Cortex of kidney (tissue), 1 donor: ENCODE measurements around the gene RNF44.

ENCODE experiments used
- DNase-seq: peaks from one replicate; lab custom pipeline; 2025; lab: John Stamatoyannopoulos, UW

RNF44 gene

DNA sequence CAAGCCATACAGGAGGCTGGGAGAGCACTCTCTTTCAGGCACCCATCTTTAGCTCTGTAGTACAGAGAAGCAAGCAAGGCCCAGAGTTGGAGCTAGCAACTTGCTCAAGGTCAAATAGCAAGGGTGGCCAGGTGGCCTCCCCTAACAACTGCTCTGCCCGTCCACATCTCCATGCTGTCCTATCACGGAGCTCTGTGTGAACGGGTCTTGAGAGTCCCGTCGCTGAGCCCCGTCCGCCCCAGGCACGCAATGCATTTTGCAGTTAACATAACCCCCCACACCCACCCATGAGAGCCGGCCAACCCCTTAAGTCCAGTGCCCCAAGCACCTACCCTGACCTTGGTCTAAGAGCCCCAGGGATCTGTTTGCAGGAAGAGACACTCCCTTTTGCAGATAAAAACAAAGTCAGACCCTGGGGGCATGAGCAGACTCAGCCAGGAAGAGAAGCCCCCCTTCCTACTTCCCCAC is 1.5 kb downstream of the RNF44 start:
- no peak for DNase-seq

GRCh38 chr5:176535101-176535663 is 2.0 kb downstream of the RNF44 start:
- DNase-seq = no peak

DNA sequence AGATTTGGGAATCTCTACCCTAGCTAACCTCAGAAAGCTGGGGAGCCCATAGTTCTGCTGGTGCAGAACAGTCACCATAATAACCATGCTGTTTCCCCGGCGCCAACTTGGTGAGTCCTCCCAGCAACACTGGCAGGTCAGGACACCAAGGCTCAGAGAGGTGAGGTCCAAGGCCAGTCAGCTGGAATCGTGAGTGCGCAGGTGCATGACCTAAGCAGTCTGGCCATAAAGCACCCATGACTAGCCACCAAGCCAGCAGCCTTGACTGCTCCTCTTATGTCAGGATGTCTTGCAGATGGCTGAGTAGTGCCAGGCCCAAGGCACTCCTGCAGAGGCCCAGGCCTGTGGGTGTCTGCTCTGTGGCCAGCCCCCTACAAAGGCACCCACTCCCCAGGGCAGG is 2.6 kb downstream of the RNF44 start:
- no peak for DNase-seq

DNA sequence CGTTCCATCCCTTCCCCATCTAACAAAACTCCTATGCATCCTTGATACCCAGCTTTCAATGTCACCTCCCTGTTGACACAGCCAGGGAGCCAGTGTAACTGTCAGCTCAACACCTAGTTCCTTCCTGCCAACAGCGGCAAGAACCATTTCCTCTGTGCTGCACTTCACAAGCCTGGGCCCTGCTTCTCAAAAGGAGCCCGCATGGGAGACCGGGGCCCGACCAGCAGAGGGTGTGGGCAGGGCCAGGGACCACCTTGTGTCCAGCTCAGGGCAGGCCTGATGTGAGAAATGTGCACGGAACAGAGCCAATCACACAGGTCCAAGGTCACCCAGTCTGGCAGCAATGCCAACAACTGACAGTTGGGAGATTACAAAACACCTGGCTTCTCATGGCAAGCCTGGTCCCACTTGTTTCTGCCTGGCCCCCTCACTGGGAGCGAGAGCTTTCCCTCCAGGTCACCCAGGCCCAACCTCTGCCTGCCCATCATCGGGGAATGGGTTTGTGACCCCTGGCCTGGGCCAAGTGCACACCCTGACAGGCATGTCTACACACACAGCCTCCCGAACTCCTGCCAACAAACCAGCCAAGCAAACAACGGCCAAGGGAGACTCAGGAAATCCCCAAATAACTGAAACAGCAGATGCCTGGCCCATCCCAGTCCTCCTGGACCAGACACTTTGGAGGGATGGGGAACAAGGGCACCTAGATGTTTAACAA is 3.1 kb downstream of the RNF44 start:
- DNase-seq = no peak

DNA sequence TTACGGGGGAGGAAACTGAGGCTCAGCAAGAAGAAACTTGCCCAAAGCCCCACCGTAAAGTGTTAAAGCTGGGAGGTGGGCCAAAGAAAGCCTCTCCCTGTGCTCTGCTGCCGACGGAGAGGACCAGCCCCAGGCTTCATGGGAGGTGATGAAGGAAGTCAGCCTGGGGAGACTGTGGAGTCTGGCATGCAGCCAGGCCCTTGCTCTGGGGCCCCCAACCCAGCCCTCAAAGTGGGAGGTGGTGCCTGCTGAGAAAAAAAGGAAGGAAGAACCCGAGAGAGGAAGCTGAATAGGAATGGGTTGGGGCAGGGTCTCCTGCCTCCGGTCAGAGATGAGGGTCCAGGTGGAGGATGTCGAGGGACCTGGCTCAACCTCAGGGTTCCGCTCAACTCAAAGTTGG is 3.8 kb downstream of the RNF44 start:
- no peak for DNase-seq

- DNase-seq = no peak
Observed at GRCh38 chr5:176532795-176533194, 4.4 kb downstream of the RNF44 start.

DNA sequence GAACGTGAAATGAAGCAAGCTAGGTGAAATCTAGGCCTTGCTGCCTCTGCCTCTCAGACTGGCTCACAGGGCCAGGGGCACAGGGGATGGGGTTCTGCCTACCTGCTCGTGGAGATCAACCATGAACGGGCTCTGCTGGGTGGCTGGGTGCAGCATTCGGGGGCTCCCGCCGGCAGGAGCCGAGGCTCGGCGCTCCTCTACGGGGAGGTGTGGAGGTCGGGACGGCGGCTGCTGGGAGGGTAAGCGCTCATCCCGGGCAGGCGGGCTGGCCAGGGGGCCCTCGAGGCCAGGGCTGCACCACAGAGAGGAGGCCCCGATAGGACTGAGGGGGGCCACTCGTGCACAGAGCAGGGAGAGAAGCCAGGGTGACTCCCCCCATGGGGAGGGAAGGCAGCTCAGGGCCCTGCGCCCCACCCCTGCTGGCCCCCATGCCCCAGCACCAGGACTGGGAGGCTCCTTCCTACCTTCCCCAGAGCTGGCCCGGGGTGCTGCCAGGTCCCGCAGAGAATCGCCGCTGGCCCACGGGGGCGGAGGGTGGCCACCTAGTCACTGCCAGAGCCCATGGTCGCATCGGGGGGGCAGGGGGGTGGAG is 5.2 kb downstream of the RNF44 start:
- DNase-seq = no peak

DNA sequence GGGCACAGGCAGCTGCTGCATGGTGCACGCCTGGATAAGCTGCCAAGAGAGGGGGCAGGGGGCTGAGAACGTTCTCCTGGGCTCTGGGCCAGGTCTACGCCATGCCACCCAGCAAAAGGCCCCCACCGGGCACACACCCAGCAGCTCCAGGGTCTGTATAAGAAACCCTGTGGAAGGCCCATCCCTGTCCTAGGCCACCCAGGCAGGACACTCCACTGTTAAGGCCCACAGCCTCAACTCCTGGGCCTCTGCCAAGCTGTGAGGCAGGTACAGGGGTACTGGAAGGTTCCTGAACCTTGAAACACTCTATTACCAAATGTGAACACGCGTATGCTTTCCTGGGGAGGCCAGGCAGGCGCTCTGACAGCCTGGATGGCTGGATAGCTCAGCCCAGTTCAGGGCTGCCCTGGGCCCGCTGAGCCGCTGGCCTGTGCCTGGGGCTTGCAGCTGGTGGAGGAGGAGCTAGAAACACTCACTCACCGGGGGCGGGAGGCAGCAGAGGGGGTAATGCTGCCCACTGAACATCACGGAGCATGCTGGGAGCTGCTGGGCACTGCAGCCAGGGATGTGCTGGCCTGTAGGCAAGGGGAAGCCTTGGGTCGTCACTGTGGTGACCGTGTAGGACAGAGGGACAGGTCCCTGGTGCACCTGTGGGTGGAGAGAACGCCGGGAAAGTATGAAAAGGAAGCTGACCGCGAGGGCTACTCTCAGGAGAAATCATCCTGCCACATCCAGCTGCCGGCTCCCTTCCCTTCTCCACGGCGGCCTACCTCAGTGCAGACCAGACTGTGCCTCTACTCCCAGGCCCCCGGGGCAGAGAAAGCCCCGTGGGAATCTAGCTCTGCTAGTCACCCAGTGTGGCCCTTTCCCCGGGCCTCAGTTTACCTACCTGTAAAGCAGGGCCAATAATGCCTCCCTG is 6.0 kb downstream of the RNF44 start:
- DNase-seq = no peak

GRCh38 chr5:176530393-176530982 is 6.7 kb downstream of the RNF44 start:
- no peak for DNase-seq

DNA sequence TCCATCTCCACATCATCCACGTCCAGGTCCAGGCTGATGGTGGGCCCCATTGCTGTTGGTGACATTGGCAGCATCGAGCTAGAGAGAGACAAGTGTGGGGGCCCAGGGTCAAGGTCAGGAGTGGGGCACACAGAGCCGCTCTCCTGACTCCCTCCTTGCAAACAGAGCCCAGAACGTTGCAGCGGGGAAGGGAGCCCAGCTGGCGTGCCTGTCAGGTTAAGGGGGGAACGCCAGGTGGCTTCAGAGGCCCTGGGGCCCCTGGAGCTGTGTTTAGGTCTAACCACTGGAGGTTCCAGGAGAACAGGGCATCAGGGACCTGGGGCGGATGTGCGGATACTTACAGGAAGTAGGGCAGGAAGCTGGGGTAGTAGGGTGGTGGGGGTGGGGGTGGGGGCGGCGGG is 7.5 kb downstream of the RNF44 start:
- no peak for DNase-seq

DNA sequence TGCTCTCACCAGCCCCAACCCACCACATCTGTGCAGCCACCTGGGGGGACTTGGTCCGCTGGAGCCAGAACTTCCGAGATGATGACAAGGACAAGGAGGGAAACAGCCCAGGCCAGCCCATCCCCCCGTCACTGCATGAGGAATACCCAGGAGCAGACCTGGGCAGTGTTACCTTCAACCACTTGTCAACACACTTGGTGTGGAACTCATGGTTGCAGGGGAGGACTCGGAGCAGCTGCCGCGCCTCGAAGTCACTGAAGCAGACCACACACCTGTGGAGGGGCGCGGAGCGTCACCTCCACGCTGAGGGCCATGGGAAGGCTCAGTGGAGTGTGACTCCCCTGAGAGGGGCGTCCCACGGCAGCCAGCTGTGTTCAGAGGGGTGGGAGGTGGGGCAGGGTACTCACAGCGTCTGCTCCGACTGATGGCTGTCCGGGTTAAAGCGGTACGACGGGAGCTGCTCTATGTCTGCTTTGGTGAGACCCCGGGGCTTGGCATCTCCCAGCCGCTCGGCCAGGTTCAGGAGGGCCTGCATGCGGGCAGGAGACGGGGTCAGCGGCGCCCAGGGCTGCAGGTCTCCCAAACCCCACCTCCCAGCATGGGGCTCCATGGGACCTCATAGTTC is 8.0 kb downstream of the RNF44 start:
- no peak for DNase-seq

DNA sequence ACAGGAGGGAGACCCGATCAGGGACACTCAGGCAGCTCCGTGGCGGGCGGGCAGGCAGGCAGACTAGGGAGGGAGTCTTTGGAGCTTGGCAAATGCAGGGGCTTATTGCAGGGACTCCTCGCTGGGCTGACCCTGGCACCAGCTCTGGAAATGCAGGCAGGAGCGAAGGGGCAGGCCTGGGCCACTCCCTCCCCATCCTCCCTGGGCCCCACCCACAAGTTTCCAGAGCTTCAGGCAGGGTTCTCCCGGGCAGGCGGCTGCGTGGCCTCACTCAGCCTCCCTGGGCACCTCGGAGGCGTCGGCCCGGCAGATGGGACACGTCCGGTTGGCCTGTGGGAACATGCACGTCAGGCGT is 8.5 kb downstream of the RNF44 start:
- no peak for DNase-seq

GRCh38 chr5:176528301-176528700 is 8.9 kb downstream of the RNF44 start:
- DNase-seq = no peak

- DNase-seq = no peak
Observed at GRCh38 chr5:176527246-176528222, 9.7 kb downstream of the RNF44 start.

DNA sequence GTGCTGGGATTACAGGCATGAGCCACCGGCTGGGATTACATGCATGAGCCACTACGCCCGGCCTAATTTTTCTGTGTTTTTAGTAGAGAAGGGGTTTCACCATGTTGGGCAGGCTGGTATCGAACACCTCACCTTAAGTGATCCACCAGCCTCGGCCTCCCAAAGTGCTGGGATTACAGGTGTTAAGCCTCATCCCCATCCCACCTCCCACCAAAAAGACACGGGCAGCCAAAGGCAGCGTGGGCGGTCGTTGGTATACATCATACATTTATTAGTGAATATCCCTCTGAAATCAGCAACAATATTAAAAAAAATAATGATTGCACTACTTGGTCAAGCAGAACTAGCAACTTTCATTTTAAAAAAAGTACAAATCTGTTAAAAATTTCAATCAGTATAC is 10.7 kb downstream of the RNF44 start:
- DNase-seq = no peak

GRCh38 chr5:176525677-176526076 is 11.5 kb downstream of the RNF44 start:
- no peak for DNase-seq

DNA sequence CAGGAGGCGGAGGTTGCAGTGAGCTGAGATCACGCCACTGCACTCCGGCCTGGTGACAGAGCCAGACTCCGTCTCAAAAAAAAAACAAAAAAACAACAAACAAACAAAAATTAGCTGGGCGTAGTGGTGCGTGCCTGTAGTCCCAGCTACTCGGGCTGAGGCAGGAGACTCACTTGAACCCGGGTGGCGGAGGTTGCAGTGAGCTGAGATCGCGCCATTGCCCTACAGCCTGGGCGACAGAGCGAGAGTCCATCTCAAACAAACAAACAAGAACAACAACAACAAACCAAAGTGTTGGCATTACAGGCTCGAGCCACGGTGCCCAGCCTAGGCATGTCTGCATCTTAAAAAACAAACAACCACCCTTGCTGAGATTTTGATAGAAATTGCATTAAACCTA is 12.2 kb downstream of the RNF44 start:
- no peak for DNase-seq

DNA sequence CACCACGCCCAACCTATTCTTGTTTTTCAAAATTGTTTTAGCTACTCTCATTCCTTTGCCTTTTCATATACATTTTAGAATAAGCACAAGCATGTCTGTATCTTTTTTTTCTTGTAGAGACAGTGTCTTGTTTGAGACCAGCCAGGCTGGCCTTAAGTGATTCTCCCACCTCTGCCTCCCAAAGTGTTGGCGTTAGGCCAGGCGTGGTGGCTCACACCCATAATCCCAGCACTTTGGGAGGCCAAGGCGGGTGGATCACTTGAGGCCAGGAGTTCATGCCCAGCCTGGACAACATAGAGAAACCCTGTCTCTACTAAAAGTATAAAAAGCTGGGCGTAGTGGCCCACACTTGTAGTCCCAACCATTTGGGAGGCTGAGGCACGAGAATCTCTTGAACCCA is 13.1 kb downstream of the RNF44 start:
- no peak for DNase-seq

DNA sequence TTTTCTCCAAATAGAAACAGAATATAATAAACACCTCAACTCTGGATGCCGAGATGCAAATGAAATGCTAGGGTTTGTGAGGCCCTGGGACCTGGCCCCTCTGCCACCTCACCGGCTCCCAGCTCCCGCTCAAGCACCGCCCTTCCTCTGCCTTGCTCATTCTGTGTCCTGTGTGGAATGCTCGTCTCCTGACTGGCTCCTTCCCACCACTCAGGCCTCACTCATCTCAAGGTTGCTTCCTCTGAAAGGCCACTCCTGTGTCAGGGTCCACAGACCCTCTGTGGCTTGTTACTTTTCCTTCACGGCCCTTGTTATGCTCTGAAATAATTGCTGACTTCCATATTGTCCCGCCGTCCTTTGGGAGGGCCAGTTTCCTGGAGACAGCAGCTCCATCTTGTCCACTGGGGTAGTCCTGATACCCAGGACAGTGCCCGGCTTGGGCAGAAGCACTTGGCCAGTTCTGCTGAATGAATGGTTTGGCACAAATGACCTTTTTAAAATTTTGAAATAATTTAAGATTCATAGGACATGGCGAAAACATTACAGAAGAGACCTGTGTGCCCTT is 15.4 kb downstream of the RNF44 start:
- DNase-seq = no peak

GRCh38 chr5:176521286-176521685 is 15.9 kb downstream of the RNF44 start:
- DNase-seq = no peak
